Ovary (tissue), 9 donors: ENCODE data around the gene SPDEF. TPM values are rescaled to one million over a fixed set of nuclear protein-coding genes. Genes with fewer than 3 reads are reported as not detected.

Source experiments
- DNase-seq, 5 donors: peaks; one replicate each; pipeline ENCODE4 v3.0.0-alpha.2; 2019 to 2020
- H3K27ac ChIP-seq, 2 donors: fragments of 200-600 bp; one replicate each; pipeline versions ENCODE4 v1.5.1 to v1.8.0; 2019 to 2022
- H3K27me3 ChIP-seq: fragments of 200-600 bp; one replicate; pipeline ENCODE4 v1.8.0; 2022
- H3K36me3 ChIP-seq: fragments of 200-600 bp; sonication (generic); one replicate; pipeline ENCODE4 v1.5.1; 2019
- H3K4me1 ChIP-seq: one replicate; pipeline ENCODE4 v1.8.1; 2013; ENCODE audit warnings: mild to moderate bottlenecking, moderate library complexity; ENCODE audit not compliant: insufficient read depth
- H3K4me3 ChIP-seq: fragments of 200-600 bp; sonication (generic); one replicate; pipeline ENCODE4 v1.5.1; 2017
- H3K9me3 ChIP-seq, 2 donors: fragments of 200-600 bp in 1 of 2; sonication (generic) in 1 of 2; one replicate each; pipeline versions ENCODE4 v1.5.1 to v1.8.1; 2013 to 2019; ENCODE audit warnings: mild to moderate bottlenecking in 1 of 2, moderate library complexity in 1 of 2
- EP300 ChIP-seq: sonication (generic); formaldehyde crosslinking; IDR thresholded peaks from one replicate; pipeline ENCODE4 v1.6.1; 2017; ENCODE audit warnings: antibody characterized with exemption
- POLR2A ChIP-seq: fragments of 450-650 bp; IDR thresholded peaks from one replicate; pipeline ENCODE4 v1.6.1; 2017; ENCODE audit warnings: antibody characterized with exemption, mild to moderate bottlenecking, moderate library complexity
- WGBS, 3 donors: extraction: QIAGEN DNeasy Blood & Tissue Kit in 1 of 3; methylation state at CpG; one replicate each; pipeline versions ENCODE4 v1.1.5 to v1.1.7; 2013 to 2017; 5-methylcytosine and 5-hydroxymethylcytosine counted together
- intact Hi-C, 4 donors: fragments of 100-400 bp; cut with DNase I; formaldehyde crosslinking; loops; one replicate each; pipeline versions ENCODE4 v1.11.0 to v1.15.1; 2022 to 2023
- polyA plus RNA-seq, 2 donors: library from polyadenylated mRNA; stranded (reverse); fragments of 200-250 nt in 1 of 2; fragments of 350-450 nt in 1 of 2; fragmentation: Illumina TruSeq in 1 of 2; extraction: RNeasy Lipid Tissue Mini Kit (QIAGEN cat#74804) in 1 of 2; gene quantifications; one replicate each; pipeline ENCODE4 v1.2.3, GENCODE V29; 2013 to 2014
- total RNA-seq, 7 donors: library from RNA; depleted of rRNA in 2 of 7; stranded (reverse); fragments of >200 nt in 2 of 7; fragmentation: NEBNext Ultra II Directional in 3 of 7; extraction: Animal tissue kit (Norgen Biotek cat#: 25700) in 3 of 7; gene quantifications; one replicate each; pipeline versions ENCODE4 v1.1.0 to v1.2.4, GENCODE V29; 2016 to 2023
- TF ChIP-seq, protein P1 (sequence below), 3 donors: fragments of 450-650 bp in 2 of 3; fragments of 200-600 bp in 1 of 3; IDR thresholded peaks; one replicate each; pipeline versions ENCODE4 v1.5.1 to v1.8.0; 2016 to 2022; ENCODE audit warnings: antibody characterized with exemption in 3 of 3, mild to moderate bottlenecking in 1 of 3
- donor health status: DM: no; HTN: no; CAD: no; lungs with moderate emphysema.
- donor health status: DM: no; HTN: no; CAD: no.
- donor health status: Bipolar disorder and iron deficiency.
- donor health status: DM: yes; HTN: yes; CAD: no.
- donor health status: DM: no; HTN: no; CAD: no.
- donor health status: DM: yes; HTN: yes; CAD: no.

Gene SPDEF
- total and polyA plus RNA-seq, 9 donors, result 0.11 to 1.6 (median 0.56) TPM; not detected in 3

DNA sequence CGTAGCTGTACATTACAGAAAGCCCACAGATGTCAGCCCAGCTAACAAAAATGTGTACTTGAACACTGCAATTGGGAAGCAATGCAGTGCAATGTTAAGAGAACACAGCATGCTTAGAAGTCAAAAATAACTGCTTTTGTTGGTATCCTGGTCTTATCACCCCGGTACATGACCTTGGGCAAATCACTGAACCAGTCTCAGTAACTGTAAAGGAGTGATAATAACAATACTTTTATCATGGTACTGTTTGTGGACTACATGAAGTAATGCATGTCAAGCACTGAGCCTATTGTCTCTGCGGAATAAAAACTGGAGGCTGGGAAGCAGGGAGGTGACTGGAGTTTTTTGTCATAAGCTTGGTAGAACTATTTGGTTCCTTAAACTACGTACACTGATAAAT lies 44.7 kb upstream of the SPDEF start:
- H3K36me3 ChIP-seq, result no peaks in the 10 kb centered on the region
- TF ChIP-seq EP300, result no peak
- TF ChIP-seq, protein P1, sequence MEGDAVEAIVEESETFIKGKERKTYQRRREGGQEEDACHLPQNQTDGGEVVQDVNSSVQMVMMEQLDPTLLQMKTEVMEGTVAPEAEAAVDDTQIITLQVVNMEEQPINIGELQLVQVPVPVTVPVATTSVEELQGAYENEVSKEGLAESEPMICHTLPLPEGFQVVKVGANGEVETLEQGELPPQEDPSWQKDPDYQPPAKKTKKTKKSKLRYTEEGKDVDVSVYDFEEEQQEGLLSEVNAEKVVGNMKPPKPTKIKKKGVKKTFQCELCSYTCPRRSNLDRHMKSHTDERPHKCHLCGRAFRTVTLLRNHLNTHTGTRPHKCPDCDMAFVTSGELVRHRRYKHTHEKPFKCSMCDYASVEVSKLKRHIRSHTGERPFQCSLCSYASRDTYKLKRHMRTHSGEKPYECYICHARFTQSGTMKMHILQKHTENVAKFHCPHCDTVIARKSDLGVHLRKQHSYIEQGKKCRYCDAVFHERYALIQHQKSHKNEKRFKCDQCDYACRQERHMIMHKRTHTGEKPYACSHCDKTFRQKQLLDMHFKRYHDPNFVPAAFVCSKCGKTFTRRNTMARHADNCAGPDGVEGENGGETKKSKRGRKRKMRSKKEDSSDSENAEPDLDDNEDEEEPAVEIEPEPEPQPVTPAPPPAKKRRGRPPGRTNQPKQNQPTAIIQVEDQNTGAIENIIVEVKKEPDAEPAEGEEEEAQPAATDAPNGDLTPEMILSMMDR (IDR thresholded peaks at IDR 0.05), result no peak
- no peak for TF ChIP-seq POLR2A
- no peak overlapping the region for H3K4me3 ChIP-seq
- no peaks in the 10 kb centered on the region for H3K9me3 ChIP-seq
- peaks cover 20% of the 10 kb centered on the region for H3K4me1 ChIP-seq
- H3K27me3 ChIP-seq, result no peaks in the 10 kb centered on the region
- no peak overlapping the region for H3K27ac ChIP-seq
- intact Hi-C loops, result loop anchor here in 3 of 4 donors (5.0 to 10.0 kb wide), 3 partner anchors 68 to 406 kb away; partner anchors contain the start of gene SMIM29 (in 1 of the 3)
- DNase-seq, result no peak
- 36 to 60% (median 58%) methylated on average over 4 of the region's 4 CpGs for WGBS, 3 donors

DNA sequence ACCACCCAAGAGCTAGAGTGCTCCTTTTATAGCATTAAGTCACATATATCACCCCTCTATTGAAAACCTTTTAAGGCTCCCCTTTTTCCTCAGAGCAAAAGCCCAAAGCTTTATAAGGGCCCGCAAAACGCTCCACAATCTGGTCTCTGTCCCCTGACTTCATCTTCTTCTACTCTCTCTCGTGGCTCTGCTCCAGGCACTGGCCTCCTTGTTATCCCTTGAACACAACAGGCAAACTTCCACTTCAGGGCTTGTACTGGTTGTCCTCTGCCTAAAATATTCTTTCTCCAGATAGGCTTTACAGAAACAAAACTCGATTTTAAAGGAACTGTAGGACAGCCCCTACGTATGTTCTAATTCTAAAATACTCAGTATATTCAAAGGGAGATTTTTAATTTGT lies 44.0 kb upstream of the SPDEF start:
- Histone ChIP-seq H3K36me3 (no peaks in the 10 kb centered on the region), H3K27ac (no peak overlapping the region), H3K4me3 (no peak overlapping the region), H3K27me3 (no peaks in the 10 kb centered on the region), H3K9me3 (no peaks in the 10 kb centered on the region), H3K4me1 (peaks cover 20% of the 10 kb centered on the region)
- no peak for TF ChIP-seq POLR2A
- TF ChIP-seq EP300, result no peak
- TF ChIP-seq, protein P1 (IDR thresholded peaks at IDR 0.05), result no peak
- WGBS, 3 donors, result 41 to 57% (median 48%) methylated on average over 5 of the region's 5 CpGs
- intact Hi-C loops, result loop anchor here in 3 of 4 donors (5.0 to 10.0 kb wide), 3 partner anchors 68 to 405 kb away; partner anchors contain the start of gene SMIM29 (in 1 of the 3)
- DNase-seq, result peak in 1 of 5 donors; percentile 51

DNA sequence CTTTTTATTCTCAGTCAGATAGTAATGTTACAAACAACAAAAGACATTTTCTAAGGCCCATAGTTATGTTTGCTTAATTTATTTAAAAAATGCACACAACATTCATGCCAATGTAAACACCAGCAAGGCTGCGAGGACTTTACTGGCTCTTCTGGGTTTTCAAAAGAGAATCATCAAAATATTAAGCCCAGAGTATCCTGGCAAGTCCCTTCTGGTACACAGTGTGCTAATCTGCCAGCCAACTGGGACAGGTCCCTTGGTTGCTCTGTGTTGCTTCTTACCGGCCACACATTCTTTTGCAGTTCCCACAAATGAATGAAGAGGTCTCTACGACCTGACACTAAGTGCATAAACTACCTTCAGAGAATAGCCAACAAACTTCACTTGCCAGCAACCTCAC lies 42.6 kb upstream of the SPDEF start:
- H3K4me1 ChIP-seq, result peaks cover 22% of the 10 kb centered on the region
- whole genome bisulfite sequencing, 3 donors, result 5 to 15% (median 10%) methylated on average over 3 of the region's 3 CpGs
- no peak overlapping the region for H3K27ac ChIP-seq
- H3K4me3 ChIP-seq, result no peak overlapping the region
- intact Hi-C loops, result no loop called here
- H3K27me3 ChIP-seq, result no peaks in the 10 kb centered on the region
- no peak for TF ChIP-seq EP300
- TF ChIP-seq POLR2A, result no peak
- TF ChIP-seq, protein P1 (IDR thresholded peaks at IDR 0.05), result no peak
- H3K36me3 ChIP-seq, result no peaks in the 10 kb centered on the region
- DNase-seq, result no peak
- no peaks in the 10 kb centered on the region for H3K9me3 ChIP-seq

DNA sequence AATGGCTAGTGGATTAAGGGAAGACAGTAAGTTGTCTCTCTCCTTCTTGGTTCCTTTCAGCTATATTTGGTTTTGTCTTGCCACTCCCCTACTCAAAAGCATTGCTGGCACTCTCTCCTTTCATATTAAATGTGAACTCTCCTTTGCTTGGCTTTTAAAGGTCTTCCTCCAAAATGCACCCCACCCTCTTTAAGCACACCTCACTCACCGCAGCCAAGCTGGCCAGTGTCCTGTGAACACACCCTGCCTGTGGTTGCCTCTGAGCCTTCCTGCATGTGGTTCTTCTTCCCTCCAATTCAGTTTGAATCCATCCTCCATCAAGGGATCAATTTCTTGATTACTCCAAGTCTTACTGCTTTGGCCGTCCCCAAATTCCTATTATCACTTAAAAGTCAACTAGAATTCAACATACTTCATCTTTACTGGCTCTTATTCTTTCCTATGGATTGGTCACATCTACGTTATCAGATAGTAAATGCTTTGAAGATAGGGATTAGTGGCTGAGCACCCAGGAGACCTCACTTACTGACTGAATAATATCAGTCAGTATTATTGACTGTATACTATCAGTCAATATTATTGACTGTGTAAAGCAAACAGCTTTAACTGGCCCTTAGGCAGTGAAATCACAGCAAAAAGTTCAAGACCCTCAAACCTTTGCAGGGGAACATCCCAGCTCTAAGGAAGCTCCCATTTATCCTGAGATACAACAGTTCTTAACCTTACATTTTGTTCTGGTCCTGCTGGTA lies 41.6 kb upstream of the SPDEF start:
- no peak for DNase-seq
- intact Hi-C loops, result no loop called here

More for the DNA sequence above, 41.6 kb upstream of the SPDEF start:
- Histone ChIP-seq H3K4me3 (no peak overlapping the region), H3K36me3 (no peaks in the 10 kb centered on the region), H3K27me3 (no peaks in the 10 kb centered on the region), H3K27ac (no peak overlapping the region), H3K4me1 (peaks cover 22% of the 10 kb centered on the region), H3K9me3 (no peaks in the 10 kb centered on the region)
- WGBS, 3 donors, result 86 to 90% (median 90%) methylated on average over 3 of the region's 3 CpGs
- TF ChIP-seq EP300, result no peak
- TF ChIP-seq, protein P1 (IDR thresholded peaks at IDR 0.05), result no peak
- TF ChIP-seq POLR2A, result no peak
